Endodermal cell (in vitro differentiated cells): ENCODE results near the gene EEA1. TPM values are rescaled to one million over a fixed set of nuclear protein-coding genes. Genes with fewer than 3 reads are reported as not detected.

ENCODE experiments used
- DNase-seq: peaks from one replicate; pipeline ENCODE4 v3.0.0-alpha.2; 2017
- H3K27ac ChIP-seq: 2 replicates; pipeline ENCODE4 v1.5.1; 2013; ENCODE audit warnings: mild to moderate bottlenecking, low read depth, low read length, moderate library complexity
- H3K27me3 ChIP-seq: 2 replicates; pipeline ENCODE4 v1.6.1; 2013; ENCODE audit warnings: mild to moderate bottlenecking, low read length, moderate library complexity; ENCODE audit not compliant: insufficient read depth, control insufficient read depth, poor library complexity, severe bottlenecking
- H3K36me3 ChIP-seq: 2 replicates; pipeline ENCODE4 v1.7.0; 2013; ENCODE audit warnings: mild to moderate bottlenecking, low read length, moderate library complexity; ENCODE audit not compliant: control insufficient read depth, insufficient read depth
- H3K4me1 ChIP-seq: one replicate; pipeline ENCODE4 v1.7.0; 2013; ENCODE audit warnings: low read length; ENCODE audit not compliant: control insufficient read depth, insufficient read depth
- H3K4me3 ChIP-seq: 2 replicates; pipeline ENCODE4 v1.5.1; 2013; ENCODE audit warnings: mild to moderate bottlenecking, low read length, moderate library complexity
- H3K9ac ChIP-seq: 2 replicates; pipeline ENCODE4 v1.6.1; 2013; ENCODE audit warnings: mild to moderate bottlenecking, low read length, moderate library complexity; ENCODE audit not compliant: poor library complexity, severe bottlenecking; ENCODE audit errors: extremely low read depth
- H3K9me3 ChIP-seq: 2 replicates; pipeline ENCODE4 v1.6.1; 2013; ENCODE audit warnings: mild to moderate bottlenecking, low read length, moderate library complexity; ENCODE audit not compliant: control insufficient read depth
- H3K27ac Mint-ChIP-seq: 2 replicates; pipeline ENCODE4 v1.8.0; 2020; ENCODE audit warnings: mixed read lengths
- H3K27me3 Mint-ChIP-seq: 2 replicates; pipeline ENCODE4 v1.8.0; 2021; ENCODE audit warnings: mild to moderate bottlenecking, mixed read lengths; ENCODE audit not compliant: insufficient read depth
- H3K36me3 Mint-ChIP-seq: 2 replicates; pipeline ENCODE4 v1.8.0; 2020; ENCODE audit warnings: low read depth, mixed read lengths
- H3K4me1 Mint-ChIP-seq: 2 replicates; pipeline ENCODE4 v1.8.0; 2020; ENCODE audit warnings: mixed read lengths
- H3K4me3 Mint-ChIP-seq: 2 replicates; pipeline ENCODE4 v1.8.0; 2020; ENCODE audit warnings: mild to moderate bottlenecking, moderate library complexity, mixed read lengths
- H3K9me3 Mint-ChIP-seq: 2 replicates; pipeline ENCODE4 v1.8.0; 2020; ENCODE audit warnings: mild to moderate bottlenecking, mixed read lengths
- CTCF ChIP-seq: fragments of 200-600 bp; sonication (generic); conservative IDR thresholded peaks from 2 replicates; pipeline ENCODE4 v1.5.0; 2021; ENCODE audit warnings: antibody characterized with exemption, mild to moderate bottlenecking
- WGBS, 2 experiments: methylation state at CpG; one replicate each; pipeline versions ENCODE4 v1.1.5 to v1.1.7; 2013; ENCODE audit warnings: missing lambda C conversion rate in 2 of 2, mixed read lengths in 1 of 2; ENCODE audit not compliant: insufficient coverage in 1 of 2, insufficient read length in 1 of 2; 5-methylcytosine and 5-hydroxymethylcytosine counted together
- total RNA-seq, 2 donors: library from RNA; stranded (reverse); fragmentation: NEBNext Ultra II Directional in 1 of 2; extraction: Animal tissue kit (Norgen Biotek cat#: 25700) in 1 of 2; gene quantifications; 2 replicates in 1 of 2; 3 replicates in 1 of 2; pipeline ENCODE4 v1.2.1, GENCODE V29; 2021

The EEA1 gene
- total RNA-seq, 2 donors from 2014 or later, result 28.2 to 32.5 TPM

DNA sequence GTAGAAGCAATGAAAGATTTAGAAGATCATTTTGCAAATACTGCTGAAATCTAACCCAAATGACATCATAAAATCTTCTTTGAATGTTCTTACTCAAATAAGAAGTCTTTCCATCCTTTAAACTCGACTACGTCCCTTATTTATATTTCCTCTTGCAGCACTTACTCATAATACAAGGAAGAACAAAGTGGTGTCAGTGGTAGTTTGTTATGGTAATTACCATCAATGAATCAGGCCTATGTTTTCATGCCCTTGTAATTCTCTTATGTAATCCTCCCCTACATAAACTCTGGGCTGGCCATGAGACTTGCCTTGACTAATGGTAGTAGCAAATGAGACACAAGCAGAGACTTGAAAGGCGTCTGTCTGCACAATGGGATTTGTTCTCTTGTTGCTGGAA, 17.0 kb downstream of the EEA1 start:
- Histone ChIP-seq H3K36me3 (peaks cover 16% of the 10 kb centered on the region), H3K27ac (no peak overlapping the region), H3K4me1 (no peaks in the 10 kb centered on the region), H3K4me3 (no peak overlapping the region), H3K27me3 (no peaks in the 10 kb centered on the region), H3K9ac (no peak overlapping the region), H3K9me3 (peaks cover 31% of the 10 kb centered on the region)
- Mint-ChIP-seq H3K27ac (no peak overlapping the region), H3K36me3 (peaks cover 24% of the 10 kb centered on the region), H3K27me3 (no peaks in the 10 kb centered on the region), H3K4me3 (no peak overlapping the region), H3K4me1 (peaks cover 9% of the 10 kb centered on the region), H3K9me3 (peaks cover 24% of the 10 kb centered on the region)
- no peak for DNase-seq
- WGBS, 2 experiments, result 87% methylated on average over 3 of the region's 3 CpGs; no CpG with 5 or more reads in 1 of the 2 experiments
- TF ChIP-seq CTCF, result no peak

GRCh38 chr12:92911339-92911738, 17.8 kb downstream of the EEA1 start:
- Histone ChIP-seq H3K9me3 (peaks cover 31% of the 10 kb centered on the region), H3K4me3 (no peak overlapping the region), H3K9ac (no peak overlapping the region), H3K27ac (no peak overlapping the region), H3K27me3 (no peaks in the 10 kb centered on the region), H3K36me3 (peaks cover 16% of the 10 kb centered on the region), H3K4me1 (no peaks in the 10 kb centered on the region)
- Mint-ChIP-seq H3K36me3 (peaks cover 24% of the 10 kb centered on the region), H3K27me3 (no peaks in the 10 kb centered on the region), H3K27ac (no peak overlapping the region), H3K4me1 (peaks cover 9% of the 10 kb centered on the region), H3K4me3 (no peak overlapping the region), H3K9me3 (peaks cover 24% of the 10 kb centered on the region)
- WGBS, 2 experiments, result 94 to 100% methylated on average over 1 to 2 of the region's 2 CpGs
- no peak for TF ChIP-seq CTCF
- no peak for DNase-seq

DNA sequence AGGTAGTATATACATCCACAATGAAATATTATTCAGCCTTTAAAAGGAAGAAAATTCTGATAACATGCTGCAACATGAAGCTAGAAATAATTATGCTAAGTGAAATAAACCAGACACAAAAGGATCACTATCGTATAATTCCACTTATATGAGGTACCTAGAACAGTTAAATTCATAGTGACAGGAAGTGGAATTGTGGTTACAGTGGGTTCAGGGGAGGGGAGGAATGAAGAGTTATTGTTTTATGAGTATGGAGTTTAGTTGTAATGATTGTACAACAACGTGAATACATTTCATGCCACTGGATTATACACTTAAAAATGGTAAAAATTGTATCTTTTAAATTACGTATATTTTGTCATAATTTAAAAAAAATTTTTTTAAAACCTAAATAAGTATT, 21.0 kb downstream of the EEA1 start:
- Histone ChIP-seq H3K9ac (no peak overlapping the region), H3K4me3 (no peak overlapping the region), H3K36me3 (peaks cover 13% of the 10 kb centered on the region), H3K9me3 (peaks cover 31% of the 10 kb centered on the region), H3K27me3 (no peaks in the 10 kb centered on the region), H3K4me1 (no peaks in the 10 kb centered on the region), H3K27ac (no peak overlapping the region)
- Mint-ChIP-seq H3K27ac (no peak overlapping the region), H3K9me3 (peaks cover 22% of the 10 kb centered on the region), H3K4me3 (no peak overlapping the region), H3K27me3 (no peaks in the 10 kb centered on the region), H3K4me1 (peaks cover 8% of the 10 kb centered on the region), H3K36me3 (peaks cover 19% of the 10 kb centered on the region)
- no peak for TF ChIP-seq CTCF
- WGBS, 2 experiments, result 91% methylated on average over 1 of the region's 3 CpGs; no CpG with 5 or more reads in 1 of the 2 experiments
- DNase-seq, result no peak
